Esophagus (tissue), 2 donors: ENCODE measurements around the gene SLC46A3. TPM values are rescaled to one million over a fixed set of nuclear protein-coding genes. Genes with fewer than 3 reads are reported as not detected.

Experiments used
- H3K27ac ChIP-seq, 2 donors: one replicate each; pipeline ENCODE4 v1.5.1; 2013; ENCODE audit warnings: low read depth in 2 of 2, mild to moderate bottlenecking in 2 of 2, inconsistent platforms in 1 of 2, low read length in 1 of 2, moderate library complexity in 1 of 2
- H3K27me3 ChIP-seq, 2 donors: one replicate each; pipeline ENCODE4 v1.6.1; 2013; ENCODE audit warnings: low read length in 2 of 2, control low read depth in 1 of 2, mild to moderate bottlenecking in 1 of 2; ENCODE audit not compliant: insufficient read depth in 2 of 2, control insufficient read depth in 1 of 2
- H3K36me3 ChIP-seq, 2 donors: one replicate each; pipeline ENCODE4 v1.6.1; 2013; ENCODE audit warnings: low read length in 1 of 2; ENCODE audit not compliant: control insufficient read depth in 2 of 2, insufficient read depth in 2 of 2
- H3K4me1 ChIP-seq, 2 donors: one replicate each; pipeline ENCODE4 v1.6.1; 2013; ENCODE audit warnings: low read length in 1 of 2; ENCODE audit not compliant: control insufficient read depth in 2 of 2, insufficient read depth in 2 of 2
- H3K4me3 ChIP-seq, 2 donors: one replicate each; pipeline ENCODE4 v1.5.1; 2013; ENCODE audit warnings: low read length in 2 of 2, mild to moderate bottlenecking in 2 of 2, low read depth in 1 of 2, moderate library complexity in 1 of 2
- H3K9me3 ChIP-seq, 2 donors: one replicate each; pipeline ENCODE4 v1.6.1; 2013; ENCODE audit warnings: mild to moderate bottlenecking in 2 of 2, low read depth in 1 of 2, low read length in 1 of 2, moderate library complexity in 1 of 2; ENCODE audit not compliant: control insufficient read depth in 2 of 2, insufficient read depth in 1 of 2
- WGBS, 2 donors: extraction: QIAGEN DNeasy Blood & Tissue Kit; methylation state at CpG; one replicate each; pipeline ENCODE4 v1.1.7; 2013; 5-methylcytosine and 5-hydroxymethylcytosine counted together
- polyA plus RNA-seq, 2 donors: library from polyadenylated mRNA; stranded (reverse); fragments of 200-250 nt; gene quantifications; one replicate each; pipeline ENCODE4 v1.2.3, GENCODE V29; 2013
- donor health status: healthy with polysubstance abuse.
- donor health status: Bipolar disorder and iron deficiency.

The SLC46A3 gene
- 1 to 10 TPM in 1 of 2 donors, under 1 TPM in 1; 0.96 to 2.7 TPM for polyA plus RNA-seq

- no peaks in the 10 kb centered on the region for H3K27me3 ChIP-seq
- H3K4me1 ChIP-seq, result peaks cover 0 to 2% of the 10 kb centered on the region in 2 donors
- H3K36me3 ChIP-seq, result no peaks in the 10 kb centered on the region
- H3K9me3 ChIP-seq, result no peaks in the 10 kb centered on the region
- WGBS, 2 donors, result 0 to 1% methylated on average over 65 to 78 of the region's 78 CpGs
- peak within 1 kb of the TSS; percentile 51 to 75 for H3K4me3 ChIP-seq
- H3K27ac ChIP-seq, result peak within 1 kb of the TSS; percentile 85 to 86
These were observed at the start of gene SLC46A3 for GRCh38 chr13:28718543-28719226. TSS of gene SLC46A3 (minus strand) at chr13:28718970. CDS start at chr13:28717998, 972 bp downstream.

- WGBS, 2 donors, result 83 to 87% methylated on average over 4 of the region's 4 CpGs
- no peaks in the 10 kb centered on the region for H3K36me3 ChIP-seq
- H3K27ac ChIP-seq, result no peak overlapping the region
- no peaks in the 10 kb centered on the region for H3K27me3 ChIP-seq
- H3K4me1 ChIP-seq, result no peaks in the 10 kb centered on the region
- peaks cover 0 to 6% of the 10 kb centered on the region in 2 donors for H3K9me3 ChIP-seq
- no peak overlapping the region for H3K4me3 ChIP-seq
These were observed 45.1 kb upstream of the SLC46A3 start for GRCh38 chr13:28763887-28764286.

GRCh38 chr13:28761586-28761985, 42.8 kb upstream of the SLC46A3 start:
- Histone ChIP-seq H3K36me3 (no peaks in the 10 kb centered on the region), H3K4me3 (no peak overlapping the region), H3K27ac (no peak overlapping the region), H3K4me1 (no peaks in the 10 kb centered on the region), H3K27me3 (no peaks in the 10 kb centered on the region), H3K9me3 (peaks cover 0 to 6% of the 10 kb centered on the region in 2 donors)
- 64 to 72% methylated on average over 4 of the region's 4 CpGs for WGBS, 2 donors

- Histone ChIP-seq H3K4me3 (no peak overlapping the region), H3K4me1 (peaks cover 0 to 2% of the 10 kb centered on the region in 2 donors), H3K27me3 (no peaks in the 10 kb centered on the region), H3K9me3 (peaks cover 0 to 9% of the 10 kb centered on the region in 2 donors), H3K27ac (no peak overlapping the region), H3K36me3 (no peaks in the 10 kb centered on the region)
- 66 to 67% methylated on average over 5 of the region's 5 CpGs for WGBS, 2 donors
These were observed 36.7 kb upstream of the SLC46A3 start for GRCh38 chr13:28755546-28755870.

GRCh38 chr13:28754698-28755545, 36.2 kb upstream of the SLC46A3 start:
- Histone ChIP-seq H3K36me3 (no peaks in the 10 kb centered on the region), H3K4me3 (no peak overlapping the region), H3K4me1 (peaks cover 0 to 2% of the 10 kb centered on the region in 2 donors), H3K27me3 (no peaks in the 10 kb centered on the region), H3K9me3 (peaks cover 0 to 9% of the 10 kb centered on the region in 2 donors), H3K27ac (peak overlapping the region in 1 of 2 donors; percentile 59)
- 76 to 77% methylated on average over 32 of the region's 32 CpGs for WGBS, 2 donors

GRCh38 chr13:28753946-28754345, 35.2 kb upstream of the SLC46A3 start:
- Histone ChIP-seq H3K4me3 (no peak overlapping the region), H3K27ac (peak overlapping the region in 1 of 2 donors; percentile 45), H3K36me3 (no peaks in the 10 kb centered on the region), H3K4me1 (peaks cover 0 to 2% of the 10 kb centered on the region in 2 donors), H3K27me3 (no peaks in the 10 kb centered on the region), H3K9me3 (peaks cover 0 to 6% of the 10 kb centered on the region in 2 donors)
- 86 to 92% methylated on average over 3 of the region's 3 CpGs for WGBS, 2 donors

- Histone ChIP-seq H3K27me3 (no peaks in the 10 kb centered on the region), H3K36me3 (no peaks in the 10 kb centered on the region), H3K4me1 (peaks cover 0 to 2% of the 10 kb centered on the region in 2 donors), H3K9me3 (peaks cover 0 to 6% of the 10 kb centered on the region in 2 donors), H3K4me3 (no peak overlapping the region), H3K27ac (no peak overlapping the region)
- WGBS, 2 donors, result 40 to 49% methylated on average over 5 of the region's 5 CpGs
These were observed 34.6 kb upstream of the SLC46A3 start for GRCh38 chr13:28753208-28753892.

GRCh38 chr13:28751175-28751960, 32.6 kb upstream of the SLC46A3 start:
- H3K27me3 ChIP-seq, result no peaks in the 10 kb centered on the region
- 65 to 70% methylated on average over 7 of the region's 7 CpGs for WGBS, 2 donors
- H3K36me3 ChIP-seq, result no peaks in the 10 kb centered on the region
- H3K4me1 ChIP-seq, result peaks cover 0 to 2% of the 10 kb centered on the region in 2 donors
- no peak overlapping the region for H3K27ac ChIP-seq
- no peak overlapping the region for H3K4me3 ChIP-seq
- peaks cover 0 to 6% of the 10 kb centered on the region in 2 donors for H3K9me3 ChIP-seq
